SK-N-SH (cell line): Measurements from ENCODE around the gene KYAT1. TPM values are rescaled to one million over a fixed set of nuclear protein-coding genes. Genes with fewer than 3 reads are reported as not detected.
"Not testable (repeated sequence)": the region's sequence is repeated elsewhere in the genome, so short reads cannot be mapped to it uniquely, and the experiment has no call there.

Source experiments
- CTCF ChIA-PET: fragments of 300-600, 350-600 bp; formaldehyde crosslinking; extraction: SDS; loops from one replicate; lab custom pipeline; 2021; lab: Yijun Ruan, JAX
- POLR2A ChIA-PET: fragments of 350-600 bp; sonication (Branson Sonifier 250); formaldehyde crosslinking; extraction: SDS; loops from one replicate; lab custom pipeline; 2020; ENCODE audit warnings: antibody characterized with exemption, inconsistent platforms; lab: Yijun Ruan, JAX
- DNase-seq: peaks from one replicate; pipeline ENCODE4 v3.0.0; 2012
- H2AFZ ChIP-seq: fragments of 200-600 bp; sonication (generic); 2 replicates; pipeline ENCODE4 v1.8.1; 2016; ENCODE audit warnings: antibody characterized with exemption, mild to moderate bottlenecking, low read depth
- H3F3A ChIP-seq: fragments of 200-600 bp; sonication (generic); replicated peaks from 2 replicates; pipeline ENCODE3; 2016; ENCODE audit warnings: antibody characterized with exemption, mild to moderate bottlenecking; ENCODE audit not compliant: insufficient read depth
- H3K27ac ChIP-seq, 2 experiments: fragments of 200-500 bp in 1 of 2; fragments of 200-600 bp in 1 of 2; sonication (Bioruptor generic) in 1 of 2; sonication (generic), shearing (Covaris generic) in 1 of 2; 2 replicates each; pipeline versions ENCODE4 v1.5.1 to v1.6.1; 2014 to 2016; ENCODE audit warnings: low read depth in 2 of 2, inconsistent platforms in 1 of 2, low read length in 1 of 2, mild to moderate bottlenecking in 1 of 2, mixed read lengths in 1 of 2
- H3K27me3 ChIP-seq: fragments of 200-600 bp; sonication (generic), shearing (Covaris generic); 2 replicates; pipeline ENCODE4 v1.6.1; 2016; ENCODE audit warnings: mixed run types; ENCODE audit not compliant: insufficient read depth
- H3K36me3 ChIP-seq, 2 experiments: fragments of 200-500 bp in 1 of 2; fragments of 200-600 bp in 1 of 2; sonication (Bioruptor generic) in 1 of 2; sonication (generic) in 1 of 2; replicated peaks in 1 of 2; 2 replicates each; pipeline versions ENCODE3 to v1.5.1; 2014 to 2016; ENCODE audit warnings: low read length in 1 of 2, mild to moderate bottlenecking in 1 of 2; ENCODE audit not compliant: insufficient read depth in 2 of 2, control insufficient read depth in 1 of 2
- H3K4me1 ChIP-seq, 2 experiments: fragments of 200-500 bp in 1 of 2; fragments of 200-600 bp in 1 of 2; sonication (Bioruptor generic) in 1 of 2; sonication (generic), shearing (Covaris generic) in 1 of 2; 2 replicates each; pipeline versions ENCODE4 v1.5.1 to v1.6.1; 2014 to 2016; ENCODE audit warnings: low read depth in 1 of 2, low read length in 1 of 2, mixed run types in 1 of 2; ENCODE audit not compliant: insufficient read depth in 2 of 2, control insufficient read depth in 1 of 2
- H3K4me2 ChIP-seq: fragments of 200-600 bp; sonication (generic), shearing (Covaris generic); 2 replicates; pipeline ENCODE4 v1.6.1; 2017; ENCODE audit warnings: mixed run types
- H3K4me3 ChIP-seq, 2 experiments: fragments of 200-500 bp in 1 of 2; fragments of 200-600 bp in 1 of 2; sonication (Bioruptor generic) in 1 of 2; sonication (generic), shearing (Covaris generic) in 1 of 2; 2 replicates each; pipeline versions ENCODE4 v1.5.1 to v1.8.1; 2014 to 2016; ENCODE audit warnings: low read depth in 2 of 2, inconsistent platforms in 1 of 2, low read length in 1 of 2, mild to moderate bottlenecking in 1 of 2, mixed read lengths in 1 of 2, moderate library complexity in 1 of 2
- H3K79me2 ChIP-seq: fragments of 200-600 bp; sonication (generic); 2 replicates; pipeline ENCODE4 v1.8.1; 2017; ENCODE audit warnings: mild to moderate bottlenecking; ENCODE audit not compliant: insufficient read depth
- H3K9ac ChIP-seq: fragments of 200-600 bp; sonication (generic); 2 replicates; pipeline ENCODE4 v1.6.1; 2017; ENCODE audit warnings: mixed run types
- H3K9me2 ChIP-seq: fragments of 200-600 bp; sonication (generic); 2 replicates; pipeline ENCODE4 v1.6.1; 2017; ENCODE audit warnings: mixed run types
- H3K9me3 ChIP-seq: fragments of 200-600 bp; sonication (generic); 2 replicates; pipeline ENCODE4 v1.6.1; 2017; ENCODE audit warnings: mixed run types, mild to moderate bottlenecking, moderate library complexity
- H4K20me1 ChIP-seq: fragments of 200-600 bp; sonication (generic); 2 replicates; pipeline ENCODE4 v1.6.1; 2017; ENCODE audit warnings: mild to moderate bottlenecking, mixed run types; ENCODE audit not compliant: insufficient read depth
- EZH2phosphoT487 ChIP-seq: fragments of 200-600 bp; sonication (generic); IDR thresholded peaks from 2 replicates; pipeline ENCODE4 v1.6.1; 2017; ENCODE audit warnings: low read depth, mixed run types, mild to moderate bottlenecking, antibody characterized with exemption, moderate library complexity, borderline replicate concordance
- FOXJ3 ChIP-seq: sonication (generic); formaldehyde crosslinking; IDR thresholded peaks from 2 replicates; pipeline ENCODE4 v1.5.1; 2020; ENCODE audit warnings: mild to moderate bottlenecking, missing genetic modification reagents
- GABPA ChIP-seq: IDR thresholded peaks from 2 replicates; pipeline ENCODE4 v1.4.0; 2012; ENCODE audit warnings: low read depth, mild to moderate bottlenecking
- IRF3 ChIP-seq: fragments of 150-350 bp; IDR thresholded peaks from 2 replicates; pipeline ENCODE4 v1.6.1; 2016; ENCODE audit warnings: mild to moderate bottlenecking, low read depth, low read length
- JUND ChIP-seq: IDR thresholded peaks from 2 replicates; pipeline ENCODE4 v1.4.0; 2012
- MAX ChIP-seq: IDR thresholded peaks from 2 replicates; pipeline ENCODE4 v1.4.0; 2012; ENCODE audit warnings: low read depth
- NFIC ChIP-seq: IDR thresholded peaks from 2 replicates; pipeline ENCODE4 v1.4.0; 2012; ENCODE audit warnings: borderline replicate concordance
- PBX3 ChIP-seq: IDR thresholded peaks from 2 replicates; pipeline ENCODE4; 2012
- RCOR1 ChIP-seq: fragments of 150-350 bp; IDR thresholded peaks from 2 replicates; pipeline ENCODE4 v1.6.1; 2017; ENCODE audit warnings: antibody characterized with exemption, low read length
- RXRA ChIP-seq: IDR thresholded peaks from 2 replicates; pipeline ENCODE4 v1.4.0; 2012; ENCODE audit warnings: low read depth, mild to moderate bottlenecking, borderline replicate concordance
- SMC3 ChIP-seq: IDR thresholded peaks from 2 replicates; pipeline ENCODE4 v1.6.1; 2012; ENCODE audit warnings: low read depth, low read length, improper control_type of control experiment
- TAF1 ChIP-seq: IDR thresholded peaks from 2 replicates; pipeline ENCODE4 v1.6.1; 2012; ENCODE audit warnings: low read depth, mild to moderate bottlenecking, low read length, moderate library complexity, borderline replicate concordance
- TCF12 ChIP-seq: IDR thresholded peaks from 2 replicates; pipeline ENCODE4 v1.4.0; 2012
- TEAD4 ChIP-seq: IDR thresholded peaks from 2 replicates; pipeline ENCODE4 v1.4.0; 2012; ENCODE audit warnings: mild to moderate bottlenecking, borderline replicate concordance; ENCODE audit not compliant: insufficient read depth
- USF1 ChIP-seq: IDR thresholded peaks from 2 replicates; pipeline ENCODE4 v1.4.0; 2012; ENCODE audit warnings: low read depth, borderline replicate concordance
- ZBTB33 ChIP-seq: IDR thresholded peaks from 2 replicates; pipeline ENCODE4 v1.4.0; 2012; ENCODE audit warnings: low read depth, borderline replicate concordance
- WGBS: methylation state at CpG from one replicate; pipeline ENCODE4 v1.1.6; 2017; ENCODE audit warnings: low lambda C conversion rate; 5-methylcytosine and 5-hydroxymethylcytosine counted together
- polyA plus RNA-seq, 3 experiments: library from polyadenylated mRNA; depleted of rRNA; stranded (reverse); fragments of >200 nt; gene quantifications; 2 replicates each; pipeline ENCODE4 v1.2.3, GENCODE V29; 2012

The KYAT1 gene
- polyA plus RNA-seq, 1 of the 3 experiments (the other 2 are of a cell fraction): 9.4 TPM

- H3K79me2 ChIP-seq: no peaks in the 10 kb centered on the region
- no peak overlapping the region for H3K4me3 ChIP-seq
- no peaks in the 10 kb centered on the region for H3K9me3 ChIP-seq
- ChIA-PET POLR2A (no interaction called here), CTCF (no interaction called here)
- 80% methylated on average over 8 of the region's 8 CpGs for WGBS
- H3K4me1 ChIP-seq: no peaks in the 10 kb centered on the region
- TF ChIP-seq SMC3 (no peak), USF1 (no peak), ZBTB33 (no peak), TAF1 (no peak), EZH2phosphoT487 (no peak), TCF12 (no peak), NFIC (no peak), RCOR1 (no peak), TEAD4 (no peak), JUND (no peak), MAX (no peak), GABPA (no peak), RXRA (no peak), FOXJ3 (no peak), PBX3 (no peak), IRF3 (no peak)
- no peak overlapping the region for H3K9ac ChIP-seq
- H3K27me3 ChIP-seq: no peaks in the 10 kb centered on the region
- no peaks in the 10 kb centered on the region for H4K20me1 ChIP-seq
- no peak overlapping the region for H2AFZ ChIP-seq
- peaks cover 36 to 50% of the 10 kb centered on the region in 2 experiments for H3K36me3 ChIP-seq
- no peaks in the 10 kb centered on the region for H3K9me2 ChIP-seq
- peak; percentile 13 for DNase-seq
- no peaks in the 10 kb centered on the region for H3F3A ChIP-seq
- no peak overlapping the region for H3K4me2 ChIP-seq
- no peak overlapping the region for H3K27ac ChIP-seq
These were observed 82.9 kb downstream of the KYAT1 start for GRCh38 chr9:128798896-128799295.

- DNase-seq, POLR2A ChIA-PET, CTCF ChIA-PET, H3K4me1 ChIP-seq, H3K79me2 ChIP-seq, H3F3A ChIP-seq, H2AFZ ChIP-seq, H3K4me2 ChIP-seq, H3K9me2 ChIP-seq, H4K20me1 ChIP-seq, H3K9me3 ChIP-seq, H3K27ac ChIP-seq, H3K27me3 ChIP-seq, H3K4me3 ChIP-seq, H3K9ac ChIP-seq: not testable (repeated sequence)
- H3K36me3 ChIP-seq: peaks cover 29 to 50% of the 10 kb centered on the region in 2 experiments
- 44% methylated on average over 2 of the region's 2 CpGs for WGBS
These were observed 86.8 kb downstream of the KYAT1 start for GRCh38 chr9:128794961-128795360.
